Activated CD4-positive, CD25-positive, alpha-beta regulatory T cell treated with anti-CD3 and anti-CD28 coated beads, Interleukin-2, amount 50 U/mL, for 72 hours (primary cell): ENCODE measurements around the gene ANKZF1.
A peak's percentile ranks its signal among the peaks of the same experiment; 100 is the strongest.

Source experiments
- DNase-seq: peaks from one replicate; pipeline ENCODE4 v3.0.0; 2021

ANKZF1 gene

DNA sequence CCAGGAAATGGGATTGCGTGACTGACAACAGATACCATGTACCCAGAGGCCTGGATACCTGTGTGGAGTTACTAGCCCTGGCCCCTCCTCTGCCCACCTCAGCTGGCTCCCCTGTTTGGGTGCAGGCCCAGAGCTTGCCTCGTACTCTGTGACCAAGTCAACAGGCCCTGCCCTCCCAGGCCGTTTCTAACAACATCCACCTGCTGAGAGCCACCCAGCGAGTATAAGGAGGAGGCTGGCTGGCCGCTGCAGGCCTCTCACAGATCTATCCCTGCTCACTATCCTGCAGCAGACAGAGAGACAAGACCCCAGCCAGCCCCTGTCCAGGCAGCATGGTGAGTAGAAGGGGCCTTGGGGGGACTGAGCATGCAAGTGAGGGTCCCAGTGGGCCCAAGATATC is 36.6 kb downstream of the ANKZF1 start:
- DNase-seq, result no peak

DNA sequence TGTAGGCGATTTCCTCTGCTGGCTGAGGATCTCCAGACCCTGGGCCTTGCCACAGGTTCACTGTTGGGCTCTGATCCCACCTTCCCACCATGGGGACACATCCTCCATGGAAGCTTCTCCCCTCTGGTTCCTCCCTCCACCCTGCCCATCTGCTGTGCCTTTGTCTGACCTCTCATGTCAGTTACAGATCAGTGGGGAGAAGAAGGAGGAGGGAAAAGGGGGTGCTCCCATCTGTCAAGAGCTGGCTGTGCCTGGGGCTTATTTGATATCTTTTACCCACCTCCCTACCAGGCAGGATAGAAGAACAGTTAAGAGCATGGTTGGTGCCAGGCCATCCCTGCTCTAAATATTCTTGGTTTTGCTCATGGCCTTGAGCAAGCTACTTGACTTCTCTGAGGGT is 37.3 kb downstream of the ANKZF1 start:
- no peak for DNase-seq

DNA sequence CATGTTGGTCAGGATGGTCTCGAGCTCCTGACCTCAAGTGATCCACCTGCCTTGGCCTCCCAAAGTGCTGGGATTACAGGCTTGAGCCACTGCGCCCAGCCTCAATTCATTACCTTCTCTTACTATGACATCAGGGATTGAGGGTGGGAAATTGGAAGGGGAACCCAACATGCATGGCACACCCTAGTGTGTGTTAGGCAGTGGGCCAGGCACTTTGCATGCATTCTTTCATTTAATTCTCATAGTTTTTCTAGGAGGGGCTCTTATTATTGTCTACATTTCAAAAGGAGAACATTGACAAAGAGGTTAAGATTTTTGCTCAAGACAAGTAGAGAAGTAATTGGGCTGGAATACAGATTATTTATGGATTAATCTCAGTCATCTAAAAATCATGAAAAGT is 38.7 kb downstream of the ANKZF1 start:
- no peak for DNase-seq

DNA sequence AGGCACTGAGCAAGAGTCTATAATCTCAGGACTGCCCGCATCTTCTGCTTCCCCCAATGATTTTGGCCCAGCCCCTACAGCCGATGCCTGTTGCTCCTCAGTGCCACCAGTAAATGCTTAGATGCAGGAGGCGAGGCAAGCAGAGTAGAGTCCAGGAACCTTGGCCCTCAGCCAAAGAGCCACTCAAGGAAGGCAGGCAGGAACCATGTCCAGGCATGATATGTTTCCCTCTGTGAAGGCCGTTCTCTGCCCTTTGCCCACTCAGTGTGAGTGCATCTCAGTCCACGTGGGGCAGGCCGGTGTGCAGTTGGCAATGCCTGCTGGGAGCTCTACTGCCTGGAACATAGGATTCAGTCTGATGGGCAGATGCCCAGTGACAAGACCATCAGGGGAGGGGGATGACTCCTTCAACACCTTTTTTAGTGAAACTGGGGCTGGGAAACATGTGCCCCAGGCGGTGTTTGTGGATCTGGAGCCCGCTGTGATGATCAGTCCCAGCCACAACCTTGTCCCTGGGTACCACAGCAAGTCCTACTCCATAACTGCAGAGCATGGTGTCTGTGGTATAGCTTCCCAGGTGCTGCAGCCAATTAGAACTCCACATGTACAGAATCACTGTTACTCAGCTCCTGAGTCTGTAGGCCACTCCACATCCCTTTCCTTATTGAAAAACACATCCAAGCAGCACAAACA is 39.9 kb downstream of the ANKZF1 start:
- no peak for DNase-seq

GRCh38 chr2:219270055-219270372 is 40.4 kb downstream of the ANKZF1 start:
- no peak for DNase-seq

DNA sequence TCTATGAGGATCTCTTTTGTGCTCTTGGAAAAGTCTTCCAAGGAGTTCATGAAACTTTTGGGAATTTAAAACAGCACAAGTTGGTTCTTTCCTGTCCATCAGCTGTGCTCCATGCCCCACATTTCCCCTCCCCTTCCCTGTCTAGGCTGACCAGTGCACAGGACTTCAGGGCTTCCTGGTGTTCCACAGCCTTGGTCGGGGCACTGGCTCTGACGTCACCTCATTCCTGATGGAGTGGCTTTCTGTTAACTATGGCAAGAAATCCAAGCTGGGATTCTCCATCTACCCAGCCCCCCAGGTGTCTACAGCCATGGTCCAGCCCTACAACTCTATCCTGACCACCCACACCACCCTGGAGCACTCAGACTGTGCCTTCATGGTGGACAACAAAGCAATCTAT is 41.4 kb downstream of the ANKZF1 start:
- DNase-seq, result no peak

DNA sequence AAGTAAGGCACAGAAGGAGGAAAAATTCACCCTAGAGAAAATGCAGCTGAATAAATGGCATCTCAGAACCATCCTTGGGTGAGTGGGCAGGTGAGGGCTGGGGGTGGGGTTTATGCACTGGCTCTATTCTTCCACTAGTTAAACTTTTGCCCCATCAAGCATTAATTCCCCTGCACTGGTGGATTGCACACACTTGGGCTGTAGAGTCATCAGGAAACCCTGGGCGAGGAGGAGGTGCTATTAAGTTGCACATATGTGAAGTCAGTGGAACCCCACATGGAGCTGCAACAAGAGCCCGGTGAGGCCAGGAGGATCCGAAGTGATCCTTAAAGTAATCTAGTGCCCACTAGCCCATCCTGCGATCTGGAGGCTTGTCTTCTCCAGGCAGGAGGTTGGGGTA is 42.8 kb downstream of the ANKZF1 start:
- no peak for DNase-seq

- no peak for DNase-seq
These were observed 43.4 kb downstream of the ANKZF1 start for GRCh38 chr2:219272995-219273394.

DNA sequence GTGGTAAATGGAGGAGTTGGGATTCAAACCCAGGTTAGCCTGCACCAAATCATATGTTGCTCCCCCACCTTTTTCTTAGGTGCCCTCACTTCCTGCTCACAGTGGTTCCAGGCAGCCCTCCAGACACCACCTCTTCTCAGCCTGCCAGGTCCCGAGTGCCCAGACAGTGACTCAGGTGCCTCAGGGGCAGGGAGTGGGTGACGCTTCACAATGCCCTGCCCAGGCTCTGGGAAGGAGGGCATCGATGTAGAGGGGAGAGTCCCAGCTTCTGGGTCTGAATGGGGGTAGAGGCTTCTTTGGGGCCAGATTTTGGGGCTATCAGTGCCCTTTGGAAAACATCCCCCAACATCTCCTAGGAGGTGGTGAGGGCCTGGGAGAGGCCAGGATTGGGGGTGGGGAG is 44.3 kb downstream of the ANKZF1 start:
- no peak for DNase-seq

DNA sequence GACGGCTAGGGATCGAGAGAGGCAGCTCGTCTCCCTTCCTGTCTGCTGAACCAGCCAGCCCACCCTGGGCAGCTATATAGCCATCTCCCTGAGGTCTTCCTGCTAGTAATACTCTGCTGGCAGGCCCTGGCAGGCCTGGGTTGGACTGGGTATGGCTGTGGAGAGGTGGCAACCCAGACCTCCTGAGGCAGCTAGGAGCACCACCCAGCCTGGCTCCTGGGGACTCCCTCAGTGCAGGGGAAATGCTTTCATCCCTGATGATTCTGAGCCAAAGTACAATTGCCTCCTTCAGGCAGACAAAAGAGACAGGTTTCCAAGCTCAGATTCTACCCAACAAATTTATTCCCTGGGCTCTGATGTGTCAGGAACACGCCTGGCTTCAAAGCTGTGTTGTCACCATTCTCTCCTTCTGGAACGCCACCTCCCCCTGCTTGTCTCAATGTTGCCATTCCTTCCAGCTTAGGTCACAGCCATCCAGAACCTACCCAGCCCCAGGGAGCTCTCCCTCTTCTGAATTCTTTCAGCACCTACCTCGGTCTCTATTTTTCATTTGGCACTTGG is 44.8 kb downstream of the ANKZF1 start:
- DNase-seq, result no peak

DNA sequence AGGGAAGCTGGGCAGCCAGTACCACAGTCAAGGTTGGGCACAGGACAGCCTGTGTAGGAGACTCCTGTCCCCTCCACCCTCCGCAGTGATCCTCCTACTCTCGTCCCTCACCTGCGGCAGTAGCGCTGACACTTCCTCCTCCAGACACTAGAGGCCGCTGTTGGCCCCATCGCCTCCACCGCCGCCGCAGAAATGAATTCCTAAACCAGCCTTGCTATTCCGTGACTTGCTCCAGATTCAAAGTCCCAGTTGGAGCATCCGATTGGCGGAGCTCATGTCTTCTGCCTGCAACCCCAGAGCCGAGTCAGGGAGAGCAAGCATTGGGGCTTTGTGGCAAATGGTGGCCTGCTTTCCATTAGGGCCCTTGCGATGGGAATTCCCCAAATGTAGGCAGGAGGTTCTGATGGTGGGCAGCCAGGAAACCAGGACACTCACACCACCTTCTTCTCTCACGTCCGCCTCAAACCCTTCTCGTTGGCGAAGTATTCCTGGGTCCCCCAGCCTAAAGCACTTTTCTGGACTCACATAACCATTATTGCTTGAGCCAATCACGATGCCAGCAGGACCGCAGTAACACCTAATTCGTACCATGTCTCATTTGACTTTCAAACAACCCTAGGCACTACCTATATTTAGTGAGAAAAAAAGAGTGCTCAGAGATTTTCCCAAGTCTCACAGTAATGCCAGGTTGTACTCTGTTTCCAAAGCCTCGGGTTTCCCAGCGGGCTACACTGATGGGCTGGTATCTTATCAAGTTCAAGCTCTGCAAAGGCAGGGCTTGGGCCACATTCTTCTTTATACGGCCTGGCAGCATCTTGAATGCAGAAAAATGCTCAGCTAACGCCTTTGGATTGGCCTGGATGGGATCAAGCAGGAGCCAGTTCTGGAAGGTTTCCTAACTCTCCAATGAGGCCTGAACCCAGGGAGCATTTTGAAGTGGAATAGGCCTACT is 48.4 kb downstream of the ANKZF1 start:
- peak; percentile 81 for DNase-seq

DNA sequence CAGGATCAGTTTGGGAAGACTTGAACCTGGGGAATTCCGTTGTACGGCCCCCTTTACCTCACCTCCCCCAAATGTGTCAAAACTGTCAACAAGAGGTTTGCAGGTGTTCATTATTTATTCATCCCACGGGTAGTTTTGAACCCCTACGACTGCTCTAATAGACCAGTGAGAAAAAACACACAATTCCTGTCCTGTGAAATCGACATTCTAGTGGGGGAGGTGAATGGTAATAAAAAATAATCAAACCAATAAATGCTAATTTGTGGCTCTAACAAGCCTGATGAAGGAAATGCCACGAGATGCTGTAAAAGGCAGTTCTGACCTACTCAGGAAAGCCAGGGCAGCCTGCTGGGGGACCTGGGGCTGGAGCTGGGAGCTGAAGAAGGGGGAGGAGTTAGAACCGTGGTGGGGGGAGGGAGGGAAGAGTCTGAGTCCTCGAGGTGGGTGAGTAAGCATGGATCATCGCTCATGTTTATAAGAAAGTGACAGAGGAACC is 49.1 kb downstream of the ANKZF1 start:
- no peak for DNase-seq

DNA sequence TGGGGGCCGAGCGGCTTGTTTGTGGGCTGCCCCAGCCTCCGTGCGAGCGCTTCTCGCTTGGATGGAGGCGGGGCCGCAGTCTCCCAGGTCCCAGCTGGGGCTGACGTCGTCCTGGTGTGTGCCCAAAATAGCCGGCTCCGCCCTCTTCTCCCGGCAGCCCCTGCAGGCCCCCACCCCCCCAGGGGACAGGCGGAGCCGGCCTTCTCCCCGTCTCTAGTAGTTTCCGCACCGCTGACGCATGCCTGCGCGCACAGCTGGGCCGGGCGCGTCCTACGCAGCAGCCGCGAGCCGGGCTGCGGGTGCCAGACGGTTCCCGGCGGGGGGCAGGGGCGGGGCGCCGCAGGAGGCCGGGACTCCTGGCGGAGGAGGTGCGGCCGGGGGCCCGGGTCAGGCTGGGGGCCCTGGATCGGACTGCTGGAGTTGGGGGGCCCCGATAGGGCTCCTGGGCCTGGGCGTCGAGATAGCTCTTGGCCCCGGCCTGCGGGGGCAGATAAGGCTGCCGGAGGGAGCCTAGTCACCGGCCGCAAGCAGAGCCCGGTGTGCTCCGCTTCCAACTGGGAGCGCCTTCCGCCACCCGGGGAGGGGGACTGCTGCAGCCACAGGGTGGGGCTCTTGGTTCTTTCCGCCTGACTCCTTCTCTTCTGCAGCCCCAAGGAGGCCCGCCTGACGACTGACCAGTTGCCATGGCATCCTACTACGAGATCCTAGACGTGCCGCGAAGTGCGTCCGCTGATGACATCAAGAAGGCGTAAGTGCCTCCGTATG is 49.7 kb downstream of the ANKZF1 start, which contains the start of gene DNAJB2:
DNAJB2 (plus strand) TSS at position 216 of the 765 bp plus-strand sequence; CDS start at position 684, 468 bp downstream.
- DNase-seq, result peak; percentile 98

GRCh38 chr2:219279916-219280516 is 50.4 kb downstream of the ANKZF1 start:
- no peak for DNase-seq

GRCh38 chr2:219280651-219281050 is 51.0 kb downstream of the ANKZF1 start:
- DNase-seq, result no peak

DNA sequence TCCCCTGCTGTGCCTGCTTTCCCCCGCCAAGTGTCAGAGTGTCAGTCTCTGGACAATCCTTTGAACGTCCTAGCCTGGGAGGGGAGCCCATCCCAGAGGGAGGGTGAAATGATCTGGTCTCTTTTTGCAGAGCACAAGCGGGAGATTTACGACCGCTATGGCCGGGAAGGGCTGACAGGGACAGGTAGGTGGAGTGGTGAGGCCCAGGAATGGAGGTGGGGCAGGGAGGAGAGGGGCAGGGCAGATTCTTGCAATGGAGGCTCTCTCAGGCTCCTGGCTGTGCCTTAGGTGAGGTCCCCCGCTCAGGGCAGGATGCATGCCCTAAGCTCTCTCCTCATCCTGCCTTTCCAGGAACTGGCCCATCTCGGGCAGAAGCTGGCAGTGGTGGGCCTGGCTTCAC is 52.0 kb downstream of the ANKZF1 start:
- no peak for DNase-seq

DNA sequence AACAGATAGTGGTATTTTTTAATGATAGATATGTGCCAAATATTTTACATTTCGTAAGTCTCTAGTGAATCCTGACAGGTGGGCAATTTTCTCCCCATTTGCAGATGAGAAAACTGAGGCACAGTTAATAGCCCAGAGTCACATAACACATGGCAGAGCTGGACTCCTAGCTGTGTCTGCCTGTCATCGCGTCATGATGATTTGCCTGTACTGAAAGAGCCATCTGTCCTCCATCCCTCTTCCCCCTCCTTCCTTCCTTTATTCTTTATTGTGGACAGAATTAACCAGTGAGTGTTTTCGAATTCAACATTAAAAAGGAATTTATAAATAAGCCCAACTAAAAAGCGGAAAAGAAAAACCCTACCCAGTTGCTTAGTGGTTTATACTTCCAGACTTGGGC is 52.8 kb downstream of the ANKZF1 start:
- no peak for DNase-seq

GRCh38 chr2:219282943-219283581 is 53.5 kb downstream of the ANKZF1 start:
- DNase-seq, result no peak

- DNase-seq, result no peak
These were observed 55.1 kb downstream of the ANKZF1 start for GRCh38 chr2:219284501-219285372.

DNA sequence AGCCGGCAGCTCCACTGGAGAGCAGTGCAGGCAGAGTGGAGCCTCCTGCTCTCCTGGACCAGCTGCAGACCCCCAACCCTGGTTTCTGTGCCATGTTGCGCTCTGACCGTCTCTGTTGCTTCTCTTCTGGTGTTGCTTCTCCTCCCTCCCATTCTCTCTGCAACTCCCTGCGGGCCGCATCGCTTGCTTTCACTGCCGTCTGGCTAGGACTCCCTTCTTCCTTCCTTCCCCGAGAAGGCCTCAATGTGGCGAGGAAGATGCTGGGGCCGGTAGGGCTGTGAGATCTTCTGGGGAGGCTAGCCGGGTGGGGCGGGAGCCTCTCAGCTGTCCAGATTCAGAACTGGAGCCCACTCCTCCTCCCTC is 55.7 kb downstream of the ANKZF1 start:
- DNase-seq, result no peak

GRCh38 chr2:219285894-219286425 is 56.4 kb downstream of the ANKZF1 start:
- no peak for DNase-seq
